ENCODE measurements around the gene SPATA9.

Gene SPATA9

GRCh38 chr5:95649274-95649673, 33.5 kb downstream of the SPATA9 start:
- TF ChIP-seq CTCF (IDR thresholded peaks at IDR 0.05), result no peak

- no peak for TF ChIP-seq CTCF (IDR thresholded peaks at IDR 0.05)
Measured at GRCh38 chr5:95647886-95648860, 34.6 kb downstream of the SPATA9 start.

GRCh38 chr5:95646569-95647431, 36.0 kb downstream of the SPATA9 start, which contains the start of gene RFESD:
Gene RFESD, plus strand, starts transcription at chr5:95646777. Its CDS starts 5,495 bp downstream, at chr5:95652272.
- no peak for TF ChIP-seq CTCF (IDR thresholded peaks at IDR 0.05)

- TF ChIP-seq CTCF (IDR thresholded peaks at IDR 0.05), result peak; percentile 81
Measured at GRCh38 chr5:95644351-95645042, 38.3 kb downstream of the SPATA9 start.

- TF ChIP-seq CTCF (IDR thresholded peaks at IDR 0.05), result no peak
Measured at GRCh38 chr5:95643152-95643551, 39.6 kb downstream of the SPATA9 start.

- TF ChIP-seq CTCF (IDR thresholded peaks at IDR 0.05), result no peak
Measured at GRCh38 chr5:95641741-95642220, 41.0 kb downstream of the SPATA9 start.

GRCh38 chr5:95638632-95639031, 44.2 kb downstream of the SPATA9 start:
- TF ChIP-seq CTCF (IDR thresholded peaks at IDR 0.05), result no peak

Data from LNCAP (cell line).